ENCODE results near the gene SEC61A1.

Gene SEC61A1

DNA sequence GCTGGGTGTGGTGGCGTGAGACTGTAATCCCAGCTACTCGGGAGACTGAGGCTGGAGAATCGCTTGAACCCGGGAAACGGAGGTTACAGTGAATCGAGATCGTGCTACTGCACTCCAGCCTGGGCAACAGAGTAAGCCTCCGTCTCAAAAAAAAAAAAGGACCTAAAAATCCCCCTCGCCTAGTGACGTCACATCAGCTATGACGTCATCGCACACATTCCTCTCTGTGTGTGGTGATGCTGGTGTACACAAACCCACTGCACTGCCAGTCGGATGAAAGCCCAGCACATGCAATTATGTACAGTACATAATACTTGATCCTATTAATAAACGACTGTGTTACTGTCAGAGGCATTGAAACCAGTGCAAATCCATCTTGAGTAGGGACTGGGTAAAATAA is 40.2 kb upstream of the SEC61A1 start:
- H3K4me3 ChIP-seq (ENCODE audit: low read depth, low read length), result no peak overlapping the region
- TF ChIP-seq CTCF (IDR thresholded peaks at IDR 0.05; ENCODE audit: low read depth, low read length), result no peak

- H3K4me3 ChIP-seq (ENCODE audit: low read depth, low read length), result no peak overlapping the region
- TF ChIP-seq CTCF (IDR thresholded peaks at IDR 0.05; ENCODE audit: low read depth, low read length), result no peak
These were observed 37.7 kb upstream of the SEC61A1 start for GRCh38 chr3:128014548-128014947.

GRCh38 chr3:128016502-128016901 is 35.7 kb upstream of the SEC61A1 start:
- no peak overlapping the region for H3K4me3 ChIP-seq (ENCODE audit: low read depth, low read length)
- TF ChIP-seq CTCF (IDR thresholded peaks at IDR 0.05; ENCODE audit: low read depth, low read length), result no peak

- no peak overlapping the region for H3K4me3 ChIP-seq (ENCODE audit: low read depth, low read length)
These were observed 30.4 kb upstream of the SEC61A1 start for GRCh38 chr3:128021768-128022372.

GRCh38 chr3:128033102-128033501 is 19.1 kb upstream of the SEC61A1 start:
- no peak overlapping the region for H3K4me3 ChIP-seq (ENCODE audit: low read depth, low read length)
- TF ChIP-seq CTCF (IDR thresholded peaks at IDR 0.05; ENCODE audit: low read depth, low read length), result no peak

More at GRCh38 chr3:128021768-128022372, 30.4 kb upstream of the SEC61A1 start:
- TF ChIP-seq CTCF (IDR thresholded peaks at IDR 0.05; ENCODE audit: low read depth, low read length), result no peak

DNA sequence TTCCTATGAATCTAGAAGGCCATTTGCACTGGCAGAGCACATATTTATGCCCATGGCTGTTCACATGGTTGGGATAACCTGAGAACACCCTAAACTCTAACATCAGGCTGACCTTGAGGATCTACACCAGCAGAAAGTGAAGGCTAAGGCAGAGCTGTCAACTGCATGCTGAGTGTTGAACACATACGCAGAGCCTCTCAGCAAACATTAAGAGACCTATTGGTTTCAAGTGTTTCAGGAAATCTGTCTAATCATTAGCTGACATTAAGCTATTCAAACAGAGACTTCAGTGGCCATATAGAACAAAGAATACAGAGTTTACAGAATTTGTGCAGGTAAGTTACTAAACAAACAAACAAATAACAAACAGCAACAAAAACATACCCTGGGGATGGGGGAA is 16.1 kb upstream of the SEC61A1 start:
- H3K4me3 ChIP-seq (ENCODE audit: low read depth, low read length), result no peak overlapping the region
- TF ChIP-seq CTCF (IDR thresholded peaks at IDR 0.05; ENCODE audit: low read depth, low read length), result no peak

DNA sequence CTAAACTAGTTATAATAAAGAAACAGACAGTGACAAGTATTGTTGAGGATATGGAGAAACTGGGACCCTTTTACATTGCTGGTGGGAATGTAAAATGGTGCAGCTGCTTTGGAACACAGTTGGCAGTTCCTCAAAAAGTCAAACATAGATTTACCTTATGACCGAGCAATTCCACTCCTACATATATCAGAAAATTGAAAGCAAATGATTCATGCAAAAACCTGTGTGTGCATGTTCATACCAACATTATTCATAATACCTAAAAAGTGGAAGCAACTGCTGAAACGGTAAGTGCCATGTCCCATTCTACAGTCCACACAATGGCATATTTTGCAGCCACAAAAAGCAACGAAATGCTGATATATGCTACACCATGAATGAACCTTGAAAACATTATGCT is 12.2 kb upstream of the SEC61A1 start:
- H3K4me3 ChIP-seq (ENCODE audit: low read depth, low read length), result no peak overlapping the region
- TF ChIP-seq CTCF (IDR thresholded peaks at IDR 0.05; ENCODE audit: low read depth, low read length), result no peak
